Daoy (cell line): ENCODE results near the gene MID2. TPM values are rescaled to one million over a fixed set of nuclear protein-coding genes. Genes with fewer than 3 reads are reported as not detected.
"Not testable (repeated sequence)": the region's sequence is repeated elsewhere in the genome, so short reads cannot be mapped to it uniquely, and the experiment has no call there.

ENCODE experiments used
- DNase-seq: peaks from one replicate; pipeline ENCODE4 v3.0.0-alpha.2; 2015; ENCODE audit warnings: low read depth
- total RNA-seq: library from RNA; depleted of rRNA; stranded (reverse); fragments of >200 nt; shearing (Covaris generic); gene quantifications from 2 replicates; pipeline ENCODE4 v1.2.3, GENCODE V29; 2014; rRNA removed

MID2 gene
- total RNA-seq, 1 experiment from 2014 or later = 7.3 TPM

GRCh38 chrX:107940095-107940494 is 114.4 kb downstream of the MID2 start:
- DNase-seq = peak; percentile 6

GRCh38 chrX:107955337-107955736 is 129.7 kb downstream of the MID2 start:
- not testable (repeated sequence) for DNase-seq

GRCh38 chrX:107968623-107969022 is 143.0 kb downstream of the MID2 start:
- no peak for DNase-seq

GRCh38 chrX:107970073-107970472 is 144.4 kb downstream of the MID2 start:
- DNase-seq = no peak

- DNase-seq = no peak
Measured at GRCh38 chrX:107971636-107972035, 146.0 kb downstream of the MID2 start.

Other genes with a start within 250 kb of the MID2 start
- gene PRPS1, start 197.4 kb upstream of the MID2 start, total RNA-seq = 79.3 and 83.1 TPM in 2 replicates
- gene TSC22D3, start 50.1 kb upstream of the MID2 start, total RNA-seq = 14.0 and 33.1 TPM in 2 replicates
- gene NCBP2L, start 48.1 kb upstream of the MID2 start, total RNA-seq = not detected in 2 replicates
- gene TEX13B, start 156.5 kb downstream of the MID2 start, total RNA-seq = not detected in 2 replicates
- 0.18 and 0.40 TPM in 2 replicates for gene VSIG1, start 219.2 kb downstream of the MID2 start, total RNA-seq